Spinal cord (tissue), 10 donors: Measurements from ENCODE around the gene MYOF. TPM values are rescaled to one million over a fixed set of nuclear protein-coding genes. Genes with fewer than 3 reads are reported as not detected.
"Not testable (repeated sequence)": the region's sequence is repeated elsewhere in the genome, so short reads cannot be mapped to it uniquely, and the experiment has no call there.

Experiments used
- DNase-seq, 6 donors: peaks; one replicate each; pipeline versions ENCODE4 v3.0.0 to v3.0.0-alpha.2; 2013 to 2015; ENCODE audit warnings: low spot score in 6 of 6, low read depth in 4 of 6
- H3K27ac ChIP-seq: one replicate; pipeline ENCODE4 v1.5.1; 2013; ENCODE audit warnings: low read depth, low read length, control low read depth
- H3K27me3 ChIP-seq: one replicate; pipeline ENCODE4 v1.6.1; 2013; ENCODE audit warnings: low read length; ENCODE audit not compliant: control insufficient read depth, insufficient read depth
- H3K36me3 ChIP-seq: one replicate; pipeline ENCODE4 v1.6.1; 2013; ENCODE audit warnings: low read length; ENCODE audit not compliant: control insufficient read depth, insufficient read depth
- H3K4me1 ChIP-seq: one replicate; pipeline ENCODE4 v1.6.1; 2013; ENCODE audit warnings: low read length; ENCODE audit not compliant: control insufficient read depth, insufficient read depth
- H3K4me3 ChIP-seq: one replicate; pipeline ENCODE4 v1.5.1; 2013; ENCODE audit warnings: low read depth, low read length, control low read depth
- H3K9me3 ChIP-seq: one replicate; pipeline ENCODE4 v1.6.1; 2013; ENCODE audit warnings: low read length; ENCODE audit not compliant: control insufficient read depth, insufficient read depth
- WGBS: methylation state at CpG from one replicate; pipeline ENCODE4 v1.1.5; 2013; ENCODE audit warnings: missing lambda C conversion rate; ENCODE audit not compliant: insufficient coverage; 5-methylcytosine and 5-hydroxymethylcytosine counted together
- polyA plus RNA-seq, 2 donors: library from polyadenylated mRNA; unstranded; fragments of 120-200 nt; gene quantifications; one replicate each; pipeline ENCODE4 v1.2.1, GENCODE V29; 2013; ENCODE audit not compliant: insufficient read length in 2 of 2
- total RNA-seq, 2 donors: library from RNA; depleted of rRNA in 1 of 2; stranded (reverse); fragments of 120-200 nt in 1 of 2; fragments of >200 nt in 1 of 2; gene quantifications; one replicate each; pipeline versions ENCODE4 v1.2.3 to v1.2.4, GENCODE V29; 2013 to 2014
- donor health status: healthy.

Gene MYOF
- total and polyA plus RNA-seq, 4 donors = 10.7 to 45.8 (median 18.6) TPM

GRCh38 chr10:93419016-93419415 lies 63.1 kb downstream of the MYOF start:
- not testable (repeated sequence) for DNase-seq, H3K9me3 ChIP-seq, H3K4me1 ChIP-seq, H3K27ac ChIP-seq, H3K36me3 ChIP-seq, H3K27me3 ChIP-seq, H3K4me3 ChIP-seq
- WGBS = 92% methylated on average over 5 of the region's 8 CpGs

- no peak overlapping the region for H3K4me3 ChIP-seq
- no peak for DNase-seq
- H3K27me3 ChIP-seq = no peaks in the 10 kb centered on the region
- no peaks in the 10 kb centered on the region for H3K9me3 ChIP-seq
- no peaks in the 10 kb centered on the region for H3K36me3 ChIP-seq
- H3K27ac ChIP-seq = no peak overlapping the region
- 79% methylated on average over 2 of the region's 3 CpGs for WGBS
- peaks cover 6% of the 10 kb centered on the region for H3K4me1 ChIP-seq
Observed at GRCh38 chr10:93417921-93418320, 64.2 kb downstream of the MYOF start.

GRCh38 chr10:93417266-93417665 lies 64.9 kb downstream of the MYOF start:
- peak in 2 of 6 donors; percentile 28 to 90 for DNase-seq

GRCh38 chr10:93416824-93417223 lies 65.3 kb downstream of the MYOF start:
- DNase-seq = no peak
- 100% methylated on average over 1 of the region's 4 CpGs for whole genome bisulfite sequencing
- no peaks in the 10 kb centered on the region for H3K9me3 ChIP-seq

More at GRCh38 chr10:93417266-93417665, 64.9 kb downstream of the MYOF start:
- Histone ChIP-seq H3K36me3 (no peaks in the 10 kb centered on the region), H3K9me3 (no peaks in the 10 kb centered on the region), H3K27me3 (no peaks in the 10 kb centered on the region), H3K4me3 (no peak overlapping the region), H3K27ac (no peak overlapping the region), H3K4me1 (peaks cover 6% of the 10 kb centered on the region)
- WGBS = 75% methylated on average over 3 of the region's 3 CpGs

GRCh38 chr10:93415693-93416092 lies 66.4 kb downstream of the MYOF start:
- Histone ChIP-seq H3K9me3 (no peaks in the 10 kb centered on the region), H3K27ac (no peak overlapping the region), H3K36me3 (no peaks in the 10 kb centered on the region), H3K4me3 (no peak overlapping the region), H3K4me1 (peaks cover 6% of the 10 kb centered on the region), H3K27me3 (no peaks in the 10 kb centered on the region)
- WGBS = 71% methylated on average over 6 of the region's 6 CpGs
- no peak for DNase-seq

More at GRCh38 chr10:93416824-93417223, 65.3 kb downstream of the MYOF start:
- H3K36me3 ChIP-seq = no peaks in the 10 kb centered on the region
- H3K27me3 ChIP-seq = no peaks in the 10 kb centered on the region
- no peak overlapping the region for H3K27ac ChIP-seq
- H3K4me1 ChIP-seq = peaks cover 6% of the 10 kb centered on the region
- no peak overlapping the region for H3K4me3 ChIP-seq

GRCh38 chr10:93413252-93413689 lies 68.9 kb downstream of the MYOF start:
- no peak overlapping the region for H3K27ac ChIP-seq
- DNase-seq = no peak
- H3K4me1 ChIP-seq = peaks cover 6% of the 10 kb centered on the region
- no peaks in the 10 kb centered on the region for H3K36me3 ChIP-seq
- H3K4me3 ChIP-seq = no peak overlapping the region
- no peaks in the 10 kb centered on the region for H3K27me3 ChIP-seq
- no peaks in the 10 kb centered on the region for H3K9me3 ChIP-seq
- WGBS = 30% methylated on average over 1 of the region's 3 CpGs

- H3K27ac ChIP-seq = no peak overlapping the region
- H3K4me3 ChIP-seq = no peak overlapping the region
- no peak for DNase-seq
- peaks cover 6% of the 10 kb centered on the region for H3K4me1 ChIP-seq
- WGBS = 85% methylated on average over 6 of the region's 7 CpGs
- no peaks in the 10 kb centered on the region for H3K27me3 ChIP-seq
- H3K36me3 ChIP-seq = no peaks in the 10 kb centered on the region
- H3K9me3 ChIP-seq = no peaks in the 10 kb centered on the region
Observed at GRCh38 chr10:93412801-93413200, 69.3 kb downstream of the MYOF start.

- H3K9me3 ChIP-seq = no peaks in the 10 kb centered on the region
- no peak for DNase-seq
- H3K4me1 ChIP-seq = peaks cover 3% of the 10 kb centered on the region
- 100% methylated on average over 2 of the region's 6 CpGs for WGBS
- no peaks in the 10 kb centered on the region for H3K27me3 ChIP-seq
- H3K36me3 ChIP-seq = no peaks in the 10 kb centered on the region
- H3K27ac ChIP-seq = no peak overlapping the region
- no peak overlapping the region for H3K4me3 ChIP-seq
Observed at GRCh38 chr10:93410697-93411348, 71.3 kb downstream of the MYOF start.

GRCh38 chr10:93408783-93409182 lies 73.4 kb downstream of the MYOF start:
- Histone ChIP-seq H3K27me3 (no peaks in the 10 kb centered on the region), H3K27ac (no peak overlapping the region), H3K4me1 (peaks cover under 1% of the 10 kb centered on the region), H3K36me3 (no peaks in the 10 kb centered on the region), H3K9me3 (no peaks in the 10 kb centered on the region), H3K4me3 (no peak overlapping the region)
- 74% methylated on average over 8 of the region's 8 CpGs for WGBS
- no peak for DNase-seq

- Histone ChIP-seq H3K9me3 (no peaks in the 10 kb centered on the region), H3K36me3 (no peaks in the 10 kb centered on the region), H3K27me3 (no peaks in the 10 kb centered on the region), H3K4me1 (no peaks in the 10 kb centered on the region), H3K27ac (no peak overlapping the region), H3K4me3 (no peak overlapping the region)
- no peak for DNase-seq
- 76% methylated on average over 7 of the region's 11 CpGs for WGBS
Observed at GRCh38 chr10:93406364-93407145, 75.6 kb downstream of the MYOF start.
